NK-92 (cell line): ENCODE data around the gene IFRD2.
A peak's percentile ranks its signal among the peaks of the same experiment; 100 is the strongest.

Experiments used
- DNase-seq: peaks from one replicate; lab custom pipeline; 2025; ENCODE audit not compliant: unreplicated experiment; lab: John Stamatoyannopoulos, UW

The IFRD2 gene

GRCh38 chr3:50292159-50293078 is at the start of gene IFRD2:
Gene IFRD2, minus strand, starts transcription at chr3:50292429. Its CDS starts 155 bp downstream, at chr3:50292274.
- peak; percentile 64 for DNase-seq

- DNase-seq, result no peak
Measured at GRCh38 chr3:50341537-50341936, 49.3 kb upstream of the IFRD2 start.

DNA sequence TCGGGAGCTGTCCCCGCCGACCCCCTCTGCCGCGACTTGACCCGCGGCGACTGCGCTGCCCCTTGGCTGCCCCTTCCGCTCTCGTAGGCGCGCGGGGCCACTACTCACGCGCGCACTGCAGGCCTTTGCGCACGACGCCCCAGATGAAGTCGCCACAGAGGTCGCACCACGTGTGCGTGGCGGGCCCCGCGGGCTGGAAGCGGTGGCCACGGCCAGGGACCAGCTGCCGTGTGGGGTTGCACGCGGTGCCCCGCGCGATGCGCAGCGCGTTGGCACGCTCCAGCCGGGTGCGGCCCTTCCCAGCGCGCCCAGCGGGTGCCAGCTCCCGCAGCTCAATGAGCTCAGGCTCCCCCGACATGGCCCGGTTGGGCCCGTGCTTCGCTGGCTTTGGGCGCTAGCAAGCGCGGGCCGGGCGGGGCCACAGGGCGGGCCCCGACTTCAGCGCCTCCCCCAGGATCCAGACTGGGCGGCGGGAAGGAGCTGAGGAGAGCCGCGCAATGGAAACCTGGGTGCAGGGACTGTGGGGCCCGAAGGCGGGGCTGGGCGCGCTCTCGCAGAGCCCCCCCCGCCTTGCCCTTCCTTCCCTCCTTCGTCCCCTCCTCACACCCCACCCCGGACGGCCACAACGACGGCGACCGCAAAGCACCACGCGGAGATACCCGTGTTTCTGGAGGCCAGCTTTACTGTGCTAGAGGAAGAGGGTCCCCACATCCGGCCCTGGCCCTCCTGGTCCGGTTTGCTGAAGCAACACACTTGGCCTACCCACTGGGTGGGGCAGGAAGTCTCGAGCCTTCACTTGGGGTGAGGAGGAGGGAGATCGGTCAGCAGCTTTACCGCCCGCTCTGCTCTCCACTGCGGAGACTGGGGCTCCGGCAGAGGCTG is 48.5 kb upstream of the IFRD2 start, which contains the start of gene RASSF1:
Gene RASSF1 (minus strand): TSS at position 389 of the 882 bp plus-strand sequence. CDS start 31 bp downstream, at position 358.
- peak; percentile 17 for DNase-seq

- no peak for DNase-seq
Measured at GRCh38 chr3:50340147-50340447, 47.9 kb upstream of the IFRD2 start.

GRCh38 chr3:50339485-50340146 is 47.4 kb upstream of the IFRD2 start:
- DNase-seq, result no peak

DNA sequence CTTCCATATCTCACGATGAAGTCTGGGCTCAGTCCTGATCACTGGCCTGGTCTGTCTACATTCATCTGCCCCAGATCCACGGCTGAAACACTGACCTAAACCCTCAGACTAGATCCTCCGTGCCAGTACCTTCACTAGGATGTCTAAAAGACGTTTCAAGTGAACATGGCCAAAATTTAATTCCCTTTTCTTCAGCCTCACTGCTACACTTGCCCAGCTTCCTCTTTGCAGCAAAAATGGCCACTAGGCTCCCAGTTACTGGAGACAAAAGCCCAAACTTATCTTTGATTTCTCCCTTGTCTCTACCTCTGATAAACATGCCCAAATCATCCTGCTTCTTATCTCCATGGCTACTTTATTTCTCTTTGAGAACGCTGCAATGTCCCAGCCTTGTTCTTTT is 46.7 kb upstream of the IFRD2 start:
- DNase-seq, result no peak

DNA sequence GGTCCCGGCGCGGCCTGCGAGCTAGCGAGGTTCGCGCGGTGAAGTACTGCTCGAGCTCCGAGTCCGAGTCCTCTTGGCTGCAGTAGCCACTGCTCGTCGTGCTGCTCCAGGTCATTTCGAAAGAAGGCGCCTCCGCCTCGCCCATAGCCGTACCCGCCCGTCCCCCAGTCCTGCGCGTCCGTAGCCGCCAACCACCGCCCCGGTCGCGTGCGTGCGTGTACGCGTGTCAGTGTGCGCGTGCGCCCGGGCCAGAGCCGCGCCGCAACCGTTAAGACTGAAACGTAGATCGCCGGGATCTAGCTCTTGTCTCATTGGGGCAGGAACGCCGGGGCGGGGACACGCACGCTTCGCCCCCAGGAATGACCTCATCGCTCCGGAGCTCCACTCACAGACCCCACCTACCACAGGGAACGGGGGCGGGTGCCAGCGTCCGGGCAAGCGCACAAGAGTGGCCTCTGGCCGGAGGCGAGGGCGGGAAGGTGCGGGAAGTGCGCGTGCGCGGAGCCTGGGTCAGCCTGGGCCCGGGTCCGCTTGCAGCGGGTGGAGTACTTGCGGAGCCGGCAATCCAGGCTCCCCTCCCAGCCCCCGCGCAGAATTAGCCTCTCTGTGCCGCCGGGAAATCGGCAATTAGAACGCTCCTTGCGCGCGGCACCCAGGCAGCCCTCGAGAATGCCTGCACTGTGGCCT is 45.1 kb upstream of the IFRD2 start:
- peak; percentile 77 for DNase-seq

DNA sequence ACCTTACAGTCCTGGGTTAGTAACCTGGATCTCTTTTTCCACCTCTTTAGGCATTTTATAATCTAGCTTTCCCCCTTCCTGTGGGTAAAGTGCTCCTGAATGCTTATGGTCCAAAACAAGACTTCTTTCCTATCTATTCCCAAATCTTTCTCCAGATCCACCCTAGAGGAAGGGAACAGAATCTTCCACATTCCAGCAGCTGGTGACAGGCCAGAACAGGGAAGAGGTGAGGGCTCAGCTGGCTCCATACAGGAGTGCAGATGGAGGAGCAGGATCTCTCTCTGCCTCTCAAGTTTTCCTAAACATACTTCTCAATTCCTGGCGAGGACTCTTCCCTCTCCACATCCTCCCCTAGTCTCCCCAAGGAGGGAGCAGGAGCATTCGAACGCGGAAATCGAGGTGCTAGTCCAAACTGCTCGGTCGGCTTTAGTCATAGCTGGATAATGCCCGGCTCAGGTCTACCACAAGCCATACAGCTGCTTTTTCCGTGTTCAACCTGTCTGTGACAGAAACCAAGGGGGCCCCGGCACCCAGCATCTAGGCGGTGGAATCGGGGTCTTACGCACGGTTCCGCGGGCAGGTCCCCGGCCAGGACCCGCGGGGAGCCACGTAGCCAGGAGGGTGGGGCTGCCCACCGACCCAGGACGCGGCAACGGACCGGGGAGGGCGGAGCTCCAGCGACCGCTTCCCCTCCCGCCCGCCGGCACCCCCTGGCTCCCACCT is 44.4 kb upstream of the IFRD2 start:
- no peak for DNase-seq

DNA sequence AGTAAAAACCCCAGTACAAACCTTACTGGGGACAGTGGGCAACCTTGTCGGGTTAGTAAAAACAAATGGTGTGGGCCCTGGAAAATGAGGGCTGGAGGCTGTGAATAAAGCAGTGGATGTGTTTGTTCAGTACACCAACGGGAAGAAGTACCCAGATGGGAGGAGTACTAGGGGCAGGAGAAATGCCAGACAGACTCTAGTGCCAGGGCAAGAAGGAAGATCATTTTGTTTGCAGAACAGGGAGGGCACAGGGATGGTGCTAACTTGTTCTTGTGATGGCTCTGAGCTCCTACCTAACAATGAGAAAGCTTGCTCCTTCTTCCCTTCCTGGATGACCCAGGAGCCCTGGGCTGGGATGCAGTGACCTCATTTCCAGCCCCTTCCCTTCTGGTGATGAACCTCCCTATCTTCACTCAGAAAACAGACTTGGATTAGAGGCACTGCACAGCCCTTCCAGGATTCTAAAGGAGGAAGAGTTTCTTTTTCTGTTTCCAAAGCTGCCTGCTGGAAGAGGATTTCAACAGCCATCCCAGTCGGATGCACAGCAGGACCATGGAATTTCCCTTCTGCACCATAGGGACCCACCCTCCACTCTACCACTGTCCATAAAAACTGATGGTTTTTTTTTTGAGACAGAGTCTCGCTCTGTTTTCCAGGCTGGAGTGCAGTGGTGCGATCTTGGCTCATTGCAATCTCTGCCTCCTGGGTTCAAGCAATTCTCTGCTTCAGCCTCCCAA is 42.3 kb upstream of the IFRD2 start:
- DNase-seq, result no peak

- DNase-seq, result no peak
Measured at GRCh38 chr3:50333744-50334328, 41.6 kb upstream of the IFRD2 start.

DNA sequence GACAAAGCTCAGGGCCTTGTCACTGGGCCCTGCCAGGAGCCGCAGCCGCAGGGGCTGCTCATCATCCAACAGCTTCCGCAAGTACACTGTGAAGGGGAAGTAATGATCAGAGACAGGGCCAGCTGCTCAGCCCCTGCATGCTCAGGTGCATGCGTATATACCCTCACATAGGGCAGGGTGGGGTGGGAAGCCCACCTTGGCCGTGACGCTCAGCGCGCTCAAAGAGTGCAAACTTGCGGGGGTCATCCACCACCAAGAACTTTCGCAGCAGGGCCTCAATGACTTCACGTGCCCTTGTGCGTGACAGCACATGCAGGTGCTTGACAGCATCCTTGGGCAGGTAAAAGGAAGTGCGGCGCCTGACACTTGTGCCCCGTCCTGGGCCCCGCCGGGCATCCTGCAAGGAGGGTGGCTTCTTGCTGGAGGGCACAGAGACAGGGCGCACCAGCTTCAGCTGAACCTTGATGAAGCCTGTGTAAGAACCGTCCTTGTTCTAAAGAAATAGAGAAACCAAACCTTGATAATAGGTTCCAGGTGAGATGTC is 39.2 kb upstream of the IFRD2 start:
- no peak for DNase-seq

DNA sequence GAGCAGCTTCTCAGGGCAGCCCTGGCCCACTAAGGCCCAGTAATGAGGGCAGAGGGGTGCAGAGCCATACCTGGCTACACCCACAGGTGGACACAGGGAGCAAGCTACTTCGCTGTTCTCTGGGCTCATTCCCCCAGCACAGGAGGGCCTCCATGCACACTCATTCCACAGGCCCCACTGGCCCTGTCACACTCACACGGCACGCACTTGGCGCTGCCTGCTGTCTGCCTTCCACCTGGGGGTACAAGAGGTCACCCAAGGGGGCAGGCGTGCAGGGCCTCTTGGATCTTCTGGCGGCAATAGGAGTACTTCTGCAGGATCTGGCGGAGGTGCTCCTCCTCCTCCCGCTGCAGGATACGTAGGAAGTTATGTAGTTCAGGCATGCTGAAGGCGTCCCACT is 38.1 kb upstream of the IFRD2 start:
- no peak for DNase-seq

- DNase-seq, result peak; percentile 42
Measured at GRCh38 chr3:50327943-50328691, 35.9 kb upstream of the IFRD2 start, which contains the start of gene TUSC2. Gene TUSC2, minus strand, starts transcription at chr3:50328223. Its CDS starts 124 bp downstream, at chr3:50328099.

DNA sequence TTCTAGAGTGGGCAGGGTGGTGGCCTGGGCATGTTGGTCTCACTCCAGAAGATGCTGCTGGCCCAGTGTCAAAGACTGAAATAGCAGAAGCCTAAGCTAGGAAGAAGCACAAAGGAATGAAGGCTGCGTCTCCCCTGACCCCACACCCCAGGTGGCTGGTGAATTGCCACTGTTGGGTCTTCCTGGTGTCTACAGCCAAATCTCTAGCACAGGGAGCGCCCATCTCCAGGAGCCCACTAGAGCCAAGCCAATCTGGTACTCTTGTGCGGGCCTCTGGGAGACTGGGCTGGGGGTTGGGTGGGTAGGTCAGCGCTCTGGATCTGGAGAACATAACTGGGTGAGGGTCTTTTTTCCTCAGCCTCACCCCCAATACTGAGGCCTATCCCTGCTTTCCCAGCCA is 34.9 kb upstream of the IFRD2 start:
- no peak for DNase-seq

DNA sequence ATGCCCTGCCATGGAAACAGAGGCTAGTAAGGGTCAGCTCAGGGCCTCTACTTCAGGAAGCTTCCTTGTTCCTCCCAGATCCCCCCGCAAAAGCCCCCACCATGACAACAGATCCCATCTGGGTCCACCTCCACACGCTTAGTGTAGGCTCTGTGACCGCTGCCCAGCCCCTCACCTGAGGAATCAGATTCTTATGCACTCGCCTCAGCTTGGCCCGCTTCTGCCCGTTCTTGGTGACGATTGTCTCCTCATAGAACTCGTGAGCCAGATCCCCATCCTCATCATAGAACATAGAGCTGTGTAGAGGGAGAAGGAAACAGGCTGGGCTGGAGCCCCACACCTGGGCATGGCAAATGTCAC is 33.9 kb upstream of the IFRD2 start:
- DNase-seq, result no peak

DNA sequence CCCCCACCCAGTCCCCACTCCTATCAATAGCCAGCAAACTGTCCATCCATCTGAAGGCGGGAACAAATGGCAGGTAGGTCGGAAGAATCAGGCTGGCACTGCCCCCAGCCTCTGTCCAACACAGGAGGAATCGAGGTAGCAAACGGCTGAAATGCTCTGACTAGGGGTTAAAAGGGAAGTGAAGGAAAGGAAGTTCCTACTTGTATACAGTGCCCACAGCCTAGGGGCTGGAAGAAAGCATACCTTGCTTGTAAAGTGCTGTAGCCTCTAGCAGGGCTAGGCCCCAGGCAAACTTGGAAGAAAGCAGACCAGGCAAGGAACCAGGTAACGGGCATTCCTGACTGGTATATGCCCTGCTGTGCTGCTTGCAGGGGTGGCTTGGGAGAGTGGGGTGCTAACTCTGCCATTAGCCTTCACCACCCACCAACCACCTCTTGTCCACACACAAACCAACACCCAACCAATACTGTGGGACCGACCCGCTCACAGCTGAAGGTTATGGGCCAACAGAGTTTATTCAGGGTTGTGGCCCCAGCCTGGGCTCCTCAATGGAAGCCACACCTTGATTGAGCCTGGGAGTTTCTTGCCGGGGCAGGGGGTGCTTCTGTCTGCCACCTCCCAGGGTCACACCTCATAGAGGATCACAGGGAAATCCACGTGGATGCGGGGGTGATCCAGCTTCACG is 33.4 kb upstream of the IFRD2 start:
- no peak for DNase-seq

GRCh38 chr3:50325113-50325480 is 32.9 kb upstream of the IFRD2 start:
- no peak for DNase-seq
